Measurements from ENCODE around the gene NNAT.

The NNAT gene

DNA sequence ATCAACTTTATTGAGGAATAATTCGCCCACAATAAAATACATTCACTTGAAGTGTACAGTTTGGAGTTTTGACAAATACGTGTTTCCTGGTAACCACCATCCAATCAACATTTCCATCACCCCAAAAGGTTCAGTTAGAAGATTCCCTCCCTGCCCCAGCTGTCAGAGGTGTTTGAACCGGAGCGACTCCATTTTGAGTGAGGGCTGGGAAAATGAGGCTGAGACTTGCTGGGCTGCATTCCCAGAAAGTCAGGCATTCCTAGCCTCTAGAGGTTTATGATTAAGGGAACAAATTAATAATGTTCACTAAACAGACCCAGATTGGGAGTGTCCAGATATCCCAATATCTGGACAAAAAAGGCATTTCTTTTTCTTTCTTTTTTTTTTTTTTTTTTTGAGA, 39.6 kb downstream of the NNAT start:
- FAIRE-seq (no peak), DNase-seq (ENCODE audit: extremely low spot score, insufficient read length, low read depth) (no peak)

DNA sequence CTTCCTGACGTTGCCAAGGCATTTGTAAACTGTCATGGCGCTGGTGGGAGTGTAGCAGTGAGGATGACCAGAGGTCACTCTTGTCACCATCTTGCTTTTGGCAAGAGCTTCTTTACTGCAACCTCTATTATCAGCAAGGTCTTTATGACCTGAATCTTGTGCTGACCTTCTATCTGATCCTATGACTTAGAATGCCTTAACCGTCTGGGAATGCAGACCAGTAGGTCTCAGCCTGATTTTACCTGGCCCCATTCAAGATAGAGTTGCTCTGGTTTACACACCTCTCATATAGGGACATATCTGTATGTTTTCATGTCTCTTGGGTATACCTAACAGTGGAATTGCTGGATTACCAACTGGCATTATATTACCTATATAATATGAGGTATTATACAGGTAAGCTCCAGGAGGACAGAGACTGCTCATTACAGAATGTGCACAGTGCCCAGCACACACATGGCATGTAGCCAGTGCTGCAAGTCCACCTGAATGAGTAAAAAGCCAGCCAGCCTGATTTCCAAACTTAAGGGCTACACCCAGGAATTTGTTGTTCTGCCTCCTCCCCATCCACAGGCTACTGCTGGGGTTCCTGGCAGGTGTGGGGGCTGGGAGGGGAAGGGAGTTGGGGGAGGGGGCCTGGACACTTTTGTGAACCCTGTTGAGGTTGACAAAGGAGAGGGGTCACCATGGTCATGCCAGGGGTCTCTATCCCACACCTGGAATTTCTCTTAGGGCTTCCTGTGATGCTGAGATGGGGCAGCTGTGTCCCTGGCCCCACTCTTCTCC, 41.8 kb downstream of the NNAT start:
- DNase-seq (ENCODE audit: extremely low spot score, insufficient read length, low read depth) (no peak), FAIRE-seq (no peak)

DNA sequence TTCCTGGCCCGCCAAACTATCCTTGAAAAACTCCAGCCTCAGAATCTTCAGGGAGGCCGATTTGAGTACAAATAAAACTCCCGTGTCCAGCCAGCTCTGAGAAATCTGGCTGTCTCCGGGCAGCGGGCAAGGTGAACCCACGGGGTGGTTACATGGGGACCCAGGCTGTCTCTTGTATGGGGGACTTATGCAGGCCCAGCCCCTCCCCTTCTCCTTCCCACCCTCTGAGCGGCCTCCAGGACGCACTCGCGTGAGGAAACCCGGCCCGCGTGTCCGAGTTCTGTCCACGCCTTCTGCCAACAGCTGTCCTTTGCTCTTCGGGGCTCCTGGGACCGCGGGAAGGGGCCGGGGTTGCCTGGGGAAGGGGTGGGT, 43.0 kb downstream of the NNAT start:
- FAIRE-seq (no peak), DNase-seq (ENCODE audit: extremely low spot score, insufficient read length, low read depth) (no peak)

DNA sequence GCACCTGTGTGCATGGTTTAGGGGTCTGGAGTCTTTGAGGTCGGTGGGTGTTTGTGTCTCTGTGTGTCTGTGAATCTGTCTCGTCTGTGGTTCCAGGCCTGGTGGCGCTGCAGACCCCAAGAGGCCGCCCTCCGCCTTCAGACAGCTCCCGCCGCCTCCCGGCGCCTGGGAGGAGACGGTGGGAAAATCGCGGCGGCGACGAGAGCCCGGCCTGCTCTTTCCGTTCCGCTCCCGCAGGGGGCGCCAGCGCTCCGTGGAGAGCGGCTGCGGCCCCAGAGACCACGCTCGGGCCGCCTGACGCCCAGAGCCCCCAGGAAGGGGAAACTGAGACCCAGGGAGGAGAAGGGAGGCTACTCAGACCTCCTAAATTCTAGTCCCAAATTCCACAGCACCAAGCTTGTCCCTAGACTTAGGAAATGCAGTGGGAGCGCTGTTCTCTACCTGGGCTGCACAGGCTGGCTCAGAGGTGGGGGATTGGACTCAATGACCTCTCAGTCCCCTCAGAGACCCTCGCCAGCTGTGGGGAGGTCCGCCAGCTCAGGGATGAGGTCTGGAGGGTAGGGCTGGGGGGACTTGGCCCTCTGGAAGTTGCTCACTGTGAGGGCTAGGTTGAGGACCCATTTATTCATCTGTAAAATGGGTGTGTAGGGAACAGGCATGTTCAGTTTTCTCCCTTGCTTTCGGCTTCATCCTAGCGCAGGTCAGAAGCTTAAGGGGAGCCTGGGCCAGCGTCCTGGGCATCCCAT, 43.5 kb downstream of the NNAT start:
- DNase-seq (ENCODE audit: extremely low spot score, insufficient read length, low read depth): peak; percentile 65
- FAIRE-seq: no peak

DNA sequence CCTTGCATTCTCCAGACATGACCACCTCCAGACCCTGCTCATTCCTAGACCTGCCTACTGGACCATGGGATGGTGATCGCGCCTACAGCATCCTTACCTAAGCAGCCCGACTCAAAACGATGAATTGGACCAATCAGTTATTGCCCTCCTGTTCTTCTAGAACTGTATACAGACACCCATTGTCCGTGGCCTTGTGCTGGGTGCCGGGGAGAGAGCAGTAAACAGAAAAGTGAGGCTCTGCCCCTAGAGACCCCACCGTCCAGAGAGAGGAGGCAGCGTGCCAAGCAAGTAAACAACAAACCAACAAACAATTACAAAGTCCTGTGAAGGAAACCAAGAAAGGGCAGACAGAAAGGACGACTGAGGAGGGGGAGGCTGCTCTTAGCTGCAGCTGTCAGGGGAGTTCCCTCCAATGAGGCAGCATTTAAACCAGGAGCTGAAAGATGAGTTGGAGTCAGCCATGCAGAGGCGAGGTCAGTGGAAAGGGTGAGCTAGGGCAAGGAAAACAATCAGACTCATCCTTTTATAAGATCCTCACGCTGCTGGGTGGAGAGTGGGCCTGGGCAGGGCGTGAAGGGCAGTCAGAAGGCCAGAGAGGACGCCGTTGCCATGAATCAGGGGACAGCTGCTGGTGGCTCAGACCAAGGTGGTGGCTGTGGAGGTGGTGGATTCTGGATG, 44.2 kb downstream of the NNAT start:
- FAIRE-seq (no peak), DNase-seq (ENCODE audit: extremely low spot score, insufficient read length, low read depth) (no peak)

DNA sequence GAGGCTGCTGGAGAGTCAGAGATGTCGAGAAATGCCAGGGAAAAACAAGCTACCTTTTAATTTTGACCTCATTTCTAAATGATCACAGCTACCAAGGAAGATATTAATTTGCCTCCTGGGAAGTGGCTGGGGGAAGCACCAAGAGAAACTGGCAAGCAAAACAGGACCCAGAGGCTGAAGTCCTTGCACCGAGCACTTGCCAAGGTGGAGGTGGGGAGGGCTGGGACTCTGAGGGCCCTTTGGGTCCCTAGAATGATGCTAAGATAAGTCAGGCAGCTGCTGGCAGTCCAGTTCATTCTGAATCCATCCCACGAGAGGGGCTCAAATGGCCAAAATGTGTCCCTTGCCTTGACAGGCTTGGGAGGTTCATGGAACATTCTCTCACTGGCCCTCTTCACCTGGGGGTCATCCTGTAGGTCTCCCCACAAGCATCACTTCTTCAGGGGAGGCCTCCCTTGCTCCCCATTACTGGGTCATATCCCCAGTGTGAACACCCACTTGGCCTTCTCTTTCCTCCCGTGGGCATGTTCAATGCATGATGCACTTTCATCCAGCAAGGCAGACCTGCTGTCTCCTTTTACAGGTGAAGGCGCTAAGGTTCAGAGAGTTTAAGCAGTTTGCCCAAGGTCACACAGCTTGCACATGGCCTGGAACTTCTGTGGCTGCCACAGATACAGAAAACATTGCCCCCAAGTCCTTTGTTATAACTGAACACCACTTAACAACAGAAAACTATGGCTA, 45.7 kb downstream of the NNAT start:
- FAIRE-seq: no peak
- no peak for DNase-seq (ENCODE audit: extremely low spot score, insufficient read length, low read depth)

DNA sequence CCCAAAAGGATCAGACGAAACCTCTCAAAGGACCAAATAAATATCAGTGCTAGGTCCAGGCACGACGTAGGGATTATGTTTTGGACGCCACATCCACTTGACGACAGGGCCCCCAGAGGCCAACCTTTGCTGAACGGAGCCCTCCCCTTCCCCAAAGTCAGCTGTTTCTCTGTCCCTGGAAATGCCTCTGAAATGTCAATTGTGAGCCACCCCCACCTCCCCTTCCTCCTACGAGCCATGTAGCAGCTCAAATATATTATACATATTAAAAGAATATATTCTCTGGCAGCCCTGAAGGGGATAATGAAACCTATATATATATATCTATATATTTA, 46.2 kb downstream of the NNAT start:
- no peak for DNase-seq (ENCODE audit: extremely low spot score, insufficient read length, low read depth)
- FAIRE-seq: no peak

DNA sequence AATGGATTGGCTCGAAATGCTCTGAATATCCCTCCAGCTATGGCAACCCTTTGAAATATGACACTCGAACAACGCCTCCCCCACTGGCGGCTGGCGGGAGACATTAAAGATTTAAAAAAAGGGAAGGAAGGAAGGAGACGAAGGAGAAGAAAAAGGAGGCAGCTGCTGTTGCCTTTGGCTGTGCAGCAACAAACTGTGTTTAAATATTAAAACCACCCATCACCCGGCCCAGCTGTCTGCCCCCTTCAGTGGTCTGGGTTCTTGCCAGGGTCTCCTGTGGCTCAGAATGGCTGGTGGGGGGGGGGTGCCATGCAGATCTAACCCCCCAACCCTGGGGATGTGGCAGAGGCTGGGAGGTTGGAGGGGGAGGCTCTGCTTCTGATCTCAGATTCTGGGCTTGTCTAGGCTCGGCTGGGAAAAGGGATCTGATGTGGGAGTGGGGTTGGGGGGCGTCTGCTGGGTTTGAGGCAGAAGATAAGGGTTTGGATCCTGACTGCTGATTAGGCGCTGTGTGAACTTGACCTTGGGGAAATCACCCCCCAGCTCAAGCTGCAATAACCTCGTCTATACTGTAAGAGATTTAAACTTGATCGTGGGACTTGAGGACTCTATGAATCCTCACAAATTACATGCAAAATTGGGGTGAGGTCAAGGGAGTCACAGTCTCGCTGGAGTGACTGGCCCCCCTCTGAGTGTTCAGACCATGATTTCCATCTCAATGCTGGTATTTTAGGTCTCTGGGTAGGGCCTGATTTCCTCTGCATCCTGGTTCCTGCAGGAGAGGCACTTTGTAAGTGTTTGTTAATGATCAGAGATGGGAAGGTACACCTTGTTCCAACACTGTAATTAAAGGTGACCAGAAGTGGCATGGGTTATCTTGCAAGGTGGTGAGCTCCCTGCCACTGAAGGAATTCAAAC, 46.9 kb downstream of the NNAT start:
- DNase-seq (ENCODE audit: extremely low spot score, insufficient read length, low read depth): no peak

DNA sequence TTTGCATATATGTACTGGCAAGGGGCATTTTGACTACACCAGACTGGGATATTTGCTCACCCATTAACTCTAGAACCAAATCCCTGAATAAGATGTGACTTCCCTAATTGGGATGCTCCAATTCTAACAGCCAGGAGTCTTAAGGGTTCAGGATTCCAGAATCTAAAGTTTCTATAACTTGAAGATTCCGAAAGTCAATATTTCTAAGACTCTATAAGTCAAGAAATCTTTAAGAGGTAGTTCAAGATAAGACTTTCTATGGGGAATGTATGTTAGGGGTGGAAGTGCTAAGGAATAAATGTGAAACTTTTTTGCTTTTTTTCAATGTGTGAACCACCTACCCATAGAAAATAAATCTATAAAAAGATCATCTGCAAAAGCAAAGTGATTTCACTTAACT, 49.4 kb downstream of the NNAT start:
- no peak for DNase-seq (ENCODE audit: extremely low spot score, insufficient read length, low read depth)
- no peak for FAIRE-seq

More for the DNA sequence above, 46.9 kb downstream of the NNAT start:
- FAIRE-seq: no peak

DNA sequence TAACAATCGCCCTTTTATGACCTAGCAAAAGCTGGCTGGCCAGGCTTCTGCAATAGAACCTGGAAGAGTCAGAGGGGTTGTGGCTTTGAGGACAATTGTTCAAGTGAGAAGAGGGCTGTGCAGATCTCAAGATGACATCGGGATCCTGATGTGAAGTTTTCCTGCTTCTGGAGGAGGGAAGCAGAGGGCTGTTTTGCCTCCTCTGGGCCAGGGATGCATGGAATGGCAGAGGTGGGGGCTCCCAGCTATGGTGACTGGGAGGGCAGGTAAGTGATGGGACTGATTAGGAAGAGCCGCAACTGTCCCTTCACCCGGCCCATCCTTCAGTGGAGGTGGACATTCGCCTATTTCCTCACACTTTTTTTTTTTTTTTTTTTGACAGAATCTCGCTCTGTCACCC, 50.0 kb downstream of the NNAT start:
- no peak for DNase-seq (ENCODE audit: extremely low spot score, insufficient read length, low read depth)
- FAIRE-seq: no peak
